ENCODE data around the gene CYP2A6.
"Not testable (repeated sequence)": the region's sequence is repeated elsewhere in the genome, so short reads cannot be mapped to it uniquely, and the experiment has no call there.

CYP2A6 gene

DNA sequence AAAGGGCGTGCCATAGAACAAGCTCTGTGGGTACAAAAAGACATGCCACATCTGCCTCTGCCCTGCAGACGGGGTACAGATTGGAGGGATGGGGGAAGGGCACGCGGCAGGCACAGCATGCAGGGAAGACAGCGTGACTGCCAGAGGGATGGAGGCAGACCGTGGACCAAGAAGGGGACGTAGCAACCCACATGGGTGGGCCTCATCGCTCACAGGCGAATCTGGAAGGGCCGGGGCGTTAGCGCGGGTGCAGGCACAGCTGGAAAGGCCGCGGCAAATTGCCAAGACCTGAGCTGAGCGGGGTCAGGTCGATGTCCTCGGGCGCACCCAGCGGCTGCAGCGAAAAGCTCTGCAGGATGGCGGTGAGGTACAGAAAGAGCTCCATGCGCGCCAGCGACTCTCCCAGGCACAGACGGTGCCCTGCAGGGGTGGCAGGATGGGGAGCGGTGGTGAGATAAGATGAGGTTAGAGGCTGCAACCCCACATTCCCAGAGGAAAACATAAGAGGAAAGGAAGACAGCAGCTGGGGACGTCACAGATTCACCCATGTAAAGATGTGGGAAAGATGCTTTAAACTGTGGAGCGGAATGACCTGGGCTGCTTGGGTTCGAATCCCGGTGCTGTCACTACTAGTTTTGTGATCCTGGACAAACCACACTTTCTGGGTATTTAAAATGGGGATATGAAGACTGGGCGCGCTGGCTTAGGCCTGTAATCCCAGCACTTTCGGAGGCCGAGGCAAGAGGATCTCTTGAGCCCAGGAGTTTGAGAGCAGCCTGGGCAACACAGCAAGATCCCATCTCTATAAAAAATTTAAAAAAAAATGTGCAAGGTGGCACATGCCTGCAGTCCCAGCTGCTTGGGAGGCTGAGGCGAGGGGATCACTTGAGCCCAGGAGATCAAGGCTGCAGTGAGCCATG is 31.5 kb downstream of the CYP2A6 start:
- peak in 3 of 4 experiments; percentile 45 to 72 (median 52) for DNase-seq

- no peak for DNase-seq
Observed at GRCh38 chr19:40815223-40815622, 35.0 kb downstream of the CYP2A6 start.

- no peak for DNase-seq
Observed at GRCh38 chr19:40813182-40813581, 37.1 kb downstream of the CYP2A6 start.

GRCh38 chr19:40812571-40812970 is 37.7 kb downstream of the CYP2A6 start:
- DNase-seq, result not testable (repeated sequence)

DNA sequence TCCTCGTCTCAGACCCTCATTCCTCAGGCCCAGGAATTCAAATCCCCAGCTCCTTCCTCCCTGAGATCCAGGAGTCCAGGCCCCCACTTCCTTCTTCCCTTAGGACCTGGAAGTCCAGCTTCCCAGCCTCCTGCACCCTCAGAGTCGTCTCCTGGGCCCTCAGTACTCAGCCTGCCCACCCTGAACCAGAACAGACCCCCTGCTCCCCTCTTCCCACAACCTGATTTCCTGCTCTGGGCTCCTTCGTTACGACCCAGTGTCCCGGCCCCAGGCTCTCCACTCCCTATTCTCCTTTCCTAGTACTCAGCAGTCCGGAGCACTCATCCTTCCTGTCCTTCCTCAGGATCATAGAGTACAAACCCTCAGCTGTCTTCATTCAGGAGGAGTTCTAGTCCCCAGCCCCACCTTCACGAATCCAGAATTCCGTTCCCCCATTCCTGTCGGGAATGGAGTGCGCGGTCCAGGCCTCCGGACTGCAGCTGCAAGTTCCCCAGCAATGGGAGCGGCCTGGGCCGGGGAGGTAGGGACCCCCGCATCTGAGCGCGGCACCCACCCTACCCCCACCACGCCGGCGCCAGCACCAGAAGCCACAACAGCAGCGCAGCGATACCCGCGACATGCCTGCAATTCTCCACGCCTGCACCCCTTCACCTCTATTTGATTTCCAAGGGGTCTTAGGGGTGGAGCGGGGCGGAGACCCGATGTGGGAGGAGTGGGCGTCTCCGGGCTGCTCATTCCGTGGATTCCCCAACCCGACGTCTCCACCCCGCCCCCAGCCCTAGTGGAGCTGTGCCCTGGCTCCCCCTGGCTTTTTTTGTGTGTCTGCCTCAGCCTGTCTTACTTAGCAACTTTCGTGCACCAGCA is 38.5 kb downstream of the CYP2A6 start:
- DNase-seq, result no peak

- peak; percentile 66 to 87 (median 72) for DNase-seq
Observed at GRCh38 chr19:40810649-40811408, 39.4 kb downstream of the CYP2A6 start.

DNA sequence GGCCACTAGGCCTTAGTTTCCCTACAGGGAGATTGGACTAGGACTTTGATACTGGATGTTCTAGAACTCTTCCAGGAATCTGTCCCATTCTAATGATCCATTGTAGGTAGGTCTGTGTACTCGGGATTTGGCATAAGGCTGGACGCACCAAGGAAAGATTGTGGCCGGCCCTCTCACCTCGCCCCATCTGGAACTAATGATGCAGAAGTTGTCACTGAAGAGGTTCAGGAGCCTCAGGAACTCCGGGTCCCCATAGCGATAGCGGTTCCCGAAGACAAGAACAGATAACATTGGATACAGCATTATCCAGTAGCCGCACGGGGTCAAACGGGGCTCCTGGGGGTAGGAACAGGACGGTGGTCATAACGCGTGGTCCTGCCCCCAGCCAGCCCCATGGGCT is 40.1 kb downstream of the CYP2A6 start:
- DNase-seq, result no peak

GRCh38 chr19:40809358-40810086 is 40.7 kb downstream of the CYP2A6 start:
- DNase-seq, result no peak

DNA sequence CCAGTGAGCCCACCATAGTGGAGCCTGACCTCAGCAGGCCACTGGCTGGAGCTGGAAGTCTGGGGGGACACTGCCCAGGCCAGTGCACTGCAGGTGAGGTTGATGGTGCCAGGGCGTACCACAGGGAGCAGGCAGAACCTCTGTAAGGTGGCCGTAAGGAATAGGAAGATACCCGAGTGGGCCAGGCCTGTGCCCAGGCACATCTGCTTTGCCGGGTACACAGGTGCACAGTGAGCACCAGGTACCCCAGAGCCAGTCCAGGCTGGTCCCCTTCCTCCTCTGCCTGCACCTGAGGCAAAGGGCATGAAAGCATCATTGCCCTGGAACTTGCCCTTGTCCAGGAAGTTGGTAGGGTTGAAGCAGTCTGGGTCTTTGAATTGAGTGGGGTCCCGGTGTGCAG is 41.8 kb downstream of the CYP2A6 start:
- no peak for DNase-seq

GRCh38 chr19:40808021-40808325 is 42.3 kb downstream of the CYP2A6 start:
- DNase-seq, result no peak

DNA sequence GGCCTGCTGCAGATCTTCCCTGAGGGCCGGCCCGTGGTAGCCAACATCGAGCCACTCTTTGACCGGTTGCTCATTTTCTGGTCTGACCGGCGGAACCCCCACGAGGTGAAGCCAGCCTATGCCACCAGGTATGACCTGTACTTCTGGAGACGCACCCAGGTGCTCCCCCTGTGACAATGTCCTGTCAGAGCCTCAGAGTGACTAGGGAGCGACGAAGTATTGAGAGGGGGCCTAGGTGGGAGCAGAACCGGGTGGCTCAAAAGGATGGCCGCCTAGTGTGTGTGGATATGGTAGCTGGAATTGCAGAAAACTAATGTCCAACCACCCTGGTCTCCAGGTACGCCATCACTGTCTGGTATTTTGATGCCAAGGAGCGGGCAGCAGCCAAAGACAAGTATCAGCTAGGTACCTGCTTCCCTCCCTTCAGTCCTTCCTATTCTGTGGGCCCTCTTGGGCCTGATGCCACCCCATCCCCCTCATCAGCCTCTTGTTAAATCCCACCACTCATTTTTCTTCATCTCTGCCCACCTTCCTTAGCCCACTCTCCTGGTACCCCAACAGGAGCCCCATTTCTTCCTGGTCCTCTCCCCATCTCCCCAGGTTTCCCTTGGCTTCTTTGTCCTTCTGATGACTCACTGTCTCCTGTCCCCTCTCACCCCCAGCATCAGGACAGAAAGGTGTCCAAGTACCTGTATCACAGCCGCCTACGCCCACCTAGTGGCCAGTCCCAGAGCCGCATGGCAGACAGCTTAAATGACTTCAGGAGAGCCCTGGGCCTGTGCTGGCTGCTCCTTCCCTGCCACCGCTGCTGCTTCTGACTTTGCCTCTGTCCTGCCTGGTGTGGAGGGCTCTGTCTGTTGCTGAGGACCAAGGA is 42.9 kb downstream of the CYP2A6 start:
- DNase-seq, result no peak

DNA sequence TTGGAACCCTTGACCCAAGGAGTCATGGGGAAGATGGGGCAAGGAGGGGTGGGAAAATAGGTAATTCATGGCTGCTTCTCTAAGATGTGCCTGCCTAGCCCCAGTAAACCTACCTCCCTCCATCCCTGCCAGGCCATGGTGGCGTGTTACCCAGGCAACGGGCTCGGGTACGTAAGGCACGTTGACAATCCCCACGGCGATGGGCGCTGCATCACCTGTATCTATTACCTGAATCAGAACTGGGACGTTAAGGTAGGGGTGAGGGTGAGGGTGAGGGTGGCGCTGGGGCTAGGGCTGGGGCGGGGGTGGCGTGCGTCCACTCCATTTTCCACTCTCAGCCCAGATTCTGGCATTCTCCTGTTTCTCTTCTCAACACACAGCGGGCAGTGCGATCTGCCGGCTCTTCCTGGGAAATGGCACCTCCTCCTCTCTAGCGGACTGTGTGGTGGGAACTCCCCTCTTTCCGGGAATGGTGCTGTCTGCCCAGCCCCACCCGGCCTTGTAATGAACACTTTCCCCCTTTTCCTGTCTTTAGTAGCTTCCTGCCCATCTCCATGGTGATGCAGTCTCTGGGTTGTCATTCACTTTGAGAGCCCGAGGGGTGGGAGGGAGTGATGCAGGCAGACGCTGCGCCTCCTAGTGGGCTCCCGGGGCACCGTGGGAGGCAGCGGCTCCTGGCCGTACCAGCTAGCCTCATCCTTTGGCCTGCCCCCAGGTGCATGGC is 43.7 kb downstream of the CYP2A6 start:
- DNase-seq, result peak; percentile 74 to 87 (median 80)

GRCh38 chr19:40805258-40805868 is 44.9 kb downstream of the CYP2A6 start:
- DNase-seq, result no peak

DNA sequence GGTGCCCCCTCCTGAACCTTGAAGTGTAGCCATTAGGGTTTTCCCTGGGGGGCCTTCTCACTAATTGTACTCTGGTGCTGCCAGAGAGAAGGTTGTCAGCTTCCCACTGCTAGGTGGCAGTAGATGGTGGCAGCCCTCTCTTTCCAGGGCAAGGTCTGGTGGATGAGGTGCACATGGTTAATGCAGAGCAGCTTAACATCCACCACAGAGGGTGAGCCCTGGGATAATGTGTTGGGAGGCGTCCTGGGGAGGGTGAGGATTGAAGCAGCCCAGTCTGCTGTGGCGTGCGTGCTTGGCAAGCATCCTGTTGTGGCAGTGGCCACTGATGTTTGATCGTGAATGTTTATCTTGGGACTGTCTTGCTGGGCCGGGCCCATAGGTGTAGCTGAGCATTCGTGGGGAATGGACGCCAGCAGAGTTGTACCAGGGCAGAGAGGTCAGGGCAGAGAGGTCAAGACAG is 45.4 kb downstream of the CYP2A6 start:
- DNase-seq, result no peak

DNA sequence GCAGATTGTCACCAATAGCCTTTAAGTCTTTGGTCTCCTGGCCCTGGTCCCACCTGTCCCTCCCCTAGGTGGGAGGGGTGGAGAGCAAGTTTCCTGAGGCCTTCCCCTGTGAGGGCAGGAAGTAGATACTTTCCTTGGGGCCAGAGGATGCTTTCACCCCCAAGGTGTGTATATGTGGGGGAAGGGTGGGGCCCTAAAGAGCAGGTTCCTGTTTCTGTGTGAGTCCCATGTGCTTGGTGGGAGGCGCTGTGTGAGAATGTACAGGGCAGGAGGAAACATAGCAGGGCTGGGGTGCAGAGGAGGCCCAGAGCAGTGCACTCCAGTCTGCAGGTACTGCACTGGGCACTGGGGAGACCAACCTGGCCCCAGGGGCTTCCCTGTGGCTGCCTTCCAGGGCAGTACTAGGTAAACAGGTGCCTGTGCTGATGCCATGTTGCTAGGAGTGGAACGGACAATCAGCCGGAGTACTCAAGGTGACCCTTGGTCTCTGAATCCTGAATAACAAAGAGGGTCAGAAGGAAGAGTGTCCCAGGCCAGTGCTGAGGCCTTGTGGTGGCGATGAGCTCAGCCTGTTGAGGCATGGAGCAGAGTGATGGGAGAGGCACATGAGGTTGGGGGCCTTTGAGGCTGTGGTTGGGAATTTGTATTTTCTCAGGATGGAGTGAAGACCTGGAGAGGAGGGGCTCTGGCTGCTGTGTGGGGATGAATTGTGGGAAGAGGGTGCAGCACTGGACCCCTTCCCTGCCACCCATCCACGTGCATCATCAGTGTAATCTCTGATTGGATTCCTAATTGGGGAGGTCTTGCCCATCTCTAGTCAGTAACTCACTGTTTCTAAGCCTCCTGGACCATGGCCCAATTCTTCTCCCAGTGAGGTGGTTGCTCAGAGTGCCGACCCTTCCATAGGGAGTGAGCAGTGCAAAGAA is 46.1 kb downstream of the CYP2A6 start:
- peak in 3 of 4 experiments; percentile 43 to 52 (median 47) for DNase-seq

GRCh38 chr19:40803170-40803856 is 46.9 kb downstream of the CYP2A6 start:
- DNase-seq, result no peak

DNA sequence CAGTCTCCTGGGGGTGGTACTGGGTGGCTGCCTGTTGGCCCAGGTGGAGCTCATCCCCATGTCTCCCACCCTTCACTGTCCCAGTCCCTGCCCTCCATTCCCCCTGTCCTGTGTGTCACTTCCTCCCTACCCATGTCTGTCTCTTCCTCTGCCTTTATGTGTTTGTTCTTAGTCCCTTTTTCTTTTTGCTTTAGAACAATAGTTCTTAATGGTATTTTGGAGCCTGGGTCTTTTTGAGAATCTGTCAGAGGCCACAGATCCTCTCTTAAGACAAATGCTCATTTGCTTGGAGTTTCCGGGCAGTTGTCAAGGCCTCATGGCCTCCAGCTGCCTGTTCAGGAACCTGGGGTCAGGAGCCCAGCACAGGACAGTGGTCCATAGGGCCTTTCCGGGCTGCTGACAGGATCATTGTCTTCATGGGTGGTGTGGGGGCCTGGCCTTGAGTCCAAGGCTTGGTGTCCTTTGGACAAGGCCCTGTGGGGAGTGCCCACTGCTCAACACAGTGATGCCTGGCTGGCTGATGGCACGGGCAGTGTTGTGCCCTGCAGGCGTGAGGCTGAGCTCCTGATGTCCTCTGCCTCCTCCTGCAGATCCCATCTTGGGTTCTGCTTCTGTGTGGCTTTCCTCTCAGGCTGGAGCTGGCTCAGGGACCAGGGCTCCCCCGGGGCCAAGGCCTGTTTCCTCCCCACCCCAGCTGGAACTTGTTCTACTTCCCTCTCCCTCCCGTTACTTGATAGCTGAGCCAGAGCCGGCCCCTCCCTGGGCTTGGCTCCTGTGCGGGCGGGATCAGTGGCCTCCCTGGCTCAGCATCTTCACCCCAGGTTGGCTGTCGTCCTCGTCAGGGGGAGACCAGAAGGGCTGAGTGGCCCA is 47.7 kb downstream of the CYP2A6 start:
- DNase-seq, result peak; percentile 51 to 72 (median 62)
